Measurements from ENCODE around the gene CFAP46.
"Not testable (repeated sequence)": the region's sequence is repeated elsewhere in the genome, so short reads cannot be mapped to it uniquely, and the experiment has no call there.

CFAP46 gene

GRCh38 chr10:132943791-132944404 lies 1.5 kb upstream of the CFAP46 start:
- no peak for DNase-seq

DNA sequence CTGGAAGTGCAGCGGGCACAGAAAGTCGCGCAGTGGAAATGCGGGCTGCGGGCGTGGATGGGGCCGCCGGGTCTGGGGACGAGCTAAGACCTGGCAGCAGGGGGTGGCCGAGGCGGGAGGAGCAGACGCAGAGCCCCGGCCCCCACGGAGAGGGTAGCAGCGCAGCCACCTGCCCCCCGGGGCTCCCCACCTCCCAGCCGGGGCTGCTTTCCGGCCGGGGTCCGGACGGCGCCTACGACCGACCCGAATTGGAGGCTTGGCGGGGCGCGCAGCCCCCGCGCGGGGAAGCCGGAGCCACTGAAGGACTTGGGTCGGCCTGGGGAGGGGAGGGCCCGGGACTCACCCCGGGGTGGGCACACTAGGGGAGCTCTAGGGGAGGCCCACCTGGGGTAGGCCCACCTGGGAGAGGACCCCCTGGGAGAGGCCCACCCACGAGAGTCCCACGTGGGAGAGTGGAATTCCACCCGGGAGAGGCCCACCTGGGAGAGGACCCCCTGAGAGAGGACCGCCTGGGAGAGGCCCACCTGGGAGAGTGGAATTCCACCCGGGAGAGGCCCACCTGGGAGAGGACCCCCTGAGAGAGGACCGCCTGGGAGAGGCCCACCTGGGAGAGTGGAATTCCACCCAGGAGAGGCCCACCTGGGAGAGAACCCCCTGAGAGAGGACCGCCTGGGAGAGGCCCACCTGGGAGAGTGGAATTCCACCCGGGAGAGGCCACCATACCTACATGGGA lies 854 bp upstream of the CFAP46 start:
- DNase-seq: no peak

DNA sequence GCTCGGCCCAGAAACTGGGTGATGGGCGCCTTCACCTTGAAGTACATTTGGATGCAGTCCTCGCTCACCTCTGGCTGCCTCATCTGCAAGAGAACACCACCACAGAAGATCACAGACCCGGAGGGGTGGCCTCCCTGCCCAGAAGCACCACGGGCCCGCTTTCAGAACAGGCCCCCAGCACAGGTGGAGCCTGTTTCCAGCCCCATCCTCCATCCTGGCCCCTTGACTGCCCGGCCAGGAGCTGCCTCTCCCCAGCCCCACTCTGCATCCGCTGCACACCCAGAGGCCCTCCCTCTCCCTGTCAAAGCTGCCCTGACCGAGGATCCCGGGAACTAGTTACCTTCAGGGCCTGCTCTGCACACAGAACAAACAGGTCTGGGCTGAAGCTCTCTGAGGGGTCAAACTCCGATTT lies 724 bp downstream of the CFAP46 start:
- no peak for DNase-seq

GRCh38 chr10:132940791-132941465 lies 1.4 kb downstream of the CFAP46 start:
- DNase-seq: no peak

DNA sequence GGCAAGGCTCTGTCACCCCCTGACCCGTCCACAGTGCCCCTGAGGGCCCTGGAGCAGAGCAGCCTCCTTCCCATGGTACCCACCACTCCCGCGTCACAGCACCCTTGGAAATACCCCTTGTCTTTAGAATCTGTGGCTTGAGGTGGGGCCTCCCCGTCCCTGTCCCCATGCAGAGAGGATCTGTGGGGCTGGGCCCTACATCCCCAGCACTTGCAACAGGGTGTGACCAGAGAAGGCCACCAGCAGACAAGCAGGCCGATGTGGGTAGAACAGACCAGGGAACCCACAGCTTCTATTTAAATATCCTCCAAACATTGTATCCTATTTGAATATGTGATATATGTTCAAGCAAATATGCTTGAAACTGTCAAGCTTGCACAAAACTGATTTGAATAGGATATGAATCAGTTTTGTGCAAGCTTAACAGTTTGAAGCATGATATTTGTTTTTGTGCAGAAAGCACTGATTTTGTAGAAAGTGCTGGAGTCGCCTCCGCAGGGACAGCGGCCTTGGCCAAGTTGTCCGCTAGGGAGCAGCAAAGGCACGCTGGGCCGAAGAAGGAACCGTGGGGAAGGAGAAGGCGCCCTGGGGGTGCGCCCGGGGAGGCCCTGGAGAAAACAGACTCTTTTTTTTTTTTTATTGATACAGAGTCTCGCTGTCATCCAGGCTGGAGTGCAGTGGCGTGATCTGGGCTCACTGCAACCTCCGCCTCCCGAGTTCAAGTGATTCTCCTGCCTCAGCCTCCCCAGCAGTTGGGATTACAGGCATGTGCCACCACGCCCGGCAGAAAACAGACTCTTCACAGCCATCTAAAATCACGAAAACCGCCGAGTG lies 2.2 kb downstream of the CFAP46 start:
- DNase-seq: peak in 1 of 2 donors; percentile 12

GRCh38 chr10:132939378-132939955 lies 2.9 kb downstream of the CFAP46 start:
- no peak for DNase-seq

DNA sequence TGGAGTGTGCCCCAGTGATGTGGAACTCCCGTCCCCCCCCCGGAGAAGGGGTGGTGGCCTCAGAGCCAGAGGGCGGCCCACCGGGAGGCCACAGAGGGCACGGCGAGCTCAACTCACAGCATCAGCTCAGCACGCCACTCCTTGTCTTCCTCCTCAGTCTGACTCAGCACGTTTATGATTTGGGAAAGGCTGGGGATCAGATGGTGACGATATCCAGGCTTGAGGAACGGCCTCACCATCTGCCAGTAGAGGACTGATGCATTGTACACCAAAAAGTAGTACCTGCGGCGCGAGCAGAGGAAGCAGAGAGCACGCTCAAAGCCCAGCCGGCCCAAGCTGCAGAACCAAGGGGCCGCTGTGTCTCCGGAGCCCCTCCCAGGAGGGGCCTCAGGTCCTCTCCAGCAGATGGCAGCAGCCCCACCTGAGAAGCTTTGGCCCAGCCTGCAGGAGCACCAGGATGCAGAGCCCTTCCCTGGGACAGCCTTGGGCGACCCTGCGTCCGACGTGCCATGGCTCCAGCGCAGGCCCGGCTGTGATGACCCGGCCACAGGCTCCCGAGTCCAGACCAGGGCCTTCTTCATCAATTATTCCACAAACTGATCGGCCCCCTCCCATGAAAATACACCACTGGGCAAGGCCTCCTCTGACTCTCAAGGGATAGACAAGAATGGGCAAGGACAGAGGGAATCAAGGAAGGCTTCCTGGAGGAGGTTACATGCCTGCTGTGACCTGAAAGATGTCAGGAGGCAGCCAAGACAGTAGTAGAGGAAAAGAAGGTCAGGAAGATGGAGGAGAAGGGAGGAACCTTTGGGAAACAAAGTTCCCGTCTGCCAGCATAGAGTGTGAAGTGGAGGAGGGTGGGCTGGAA lies 3.7 kb downstream of the CFAP46 start:
- DNase-seq: no peak

DNA sequence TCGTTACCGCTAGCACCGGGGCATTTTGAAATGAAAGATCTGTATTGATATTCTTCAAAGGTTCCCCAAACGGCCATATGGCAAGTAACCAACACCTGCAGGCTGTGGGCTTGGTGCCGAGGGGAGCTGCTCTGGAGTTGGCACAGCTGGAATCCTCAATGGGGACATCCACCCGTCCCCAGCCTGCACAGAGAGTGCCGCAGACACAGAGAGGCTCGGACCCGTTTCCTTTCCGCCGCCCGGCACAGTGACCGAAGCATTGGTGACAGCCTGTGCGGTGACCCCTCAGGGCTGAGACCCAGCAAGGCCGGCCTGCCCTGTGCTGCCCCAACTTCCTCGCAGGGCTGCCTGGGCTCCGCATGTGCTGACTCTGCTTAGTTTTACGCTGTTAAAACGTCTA lies 4.5 kb downstream of the CFAP46 start:
- no peak for DNase-seq

- DNase-seq: no peak
Measured at GRCh38 chr10:132934953-132935352, 7.4 kb downstream of the CFAP46 start.

DNA sequence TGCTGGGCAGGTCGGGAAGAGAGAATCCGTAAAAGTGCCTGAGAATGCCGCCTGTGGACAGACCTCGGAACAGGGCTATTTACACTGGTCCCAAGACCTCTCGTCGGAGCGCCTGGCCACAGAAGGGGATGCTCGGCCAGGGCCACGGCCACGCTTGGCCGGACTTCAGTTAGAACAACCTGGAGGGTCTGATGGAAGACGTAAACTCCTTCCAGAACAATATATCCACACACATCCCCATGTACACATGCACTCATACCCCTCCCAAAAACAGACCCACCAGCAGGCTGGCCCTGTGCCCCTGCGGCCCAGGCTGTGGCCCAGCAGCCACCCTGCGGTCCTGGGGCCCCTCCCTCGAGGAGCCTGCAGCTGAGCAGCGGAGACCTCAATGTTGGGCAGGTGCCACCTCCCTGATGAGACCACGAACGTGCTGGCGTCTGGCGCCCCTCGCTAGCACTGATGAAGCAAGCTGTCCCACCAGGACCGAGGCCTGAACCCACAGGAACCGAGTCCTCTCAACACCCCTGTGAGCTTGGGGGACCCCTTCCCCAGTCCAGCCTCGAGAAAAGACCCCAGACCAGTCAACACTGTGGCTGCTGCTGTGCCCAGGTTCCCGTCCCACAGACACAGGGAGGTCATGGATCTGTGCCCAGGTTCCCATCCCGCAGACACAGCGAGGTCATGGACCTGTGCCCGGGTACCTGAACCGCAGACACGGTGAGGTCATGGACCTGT lies 8.9 kb downstream of the CFAP46 start:
- DNase-seq: no peak

GRCh38 chr10:132932461-132933307 lies 9.7 kb downstream of the CFAP46 start:
- DNase-seq: peak in 1 of 2 donors; percentile 18

DNA sequence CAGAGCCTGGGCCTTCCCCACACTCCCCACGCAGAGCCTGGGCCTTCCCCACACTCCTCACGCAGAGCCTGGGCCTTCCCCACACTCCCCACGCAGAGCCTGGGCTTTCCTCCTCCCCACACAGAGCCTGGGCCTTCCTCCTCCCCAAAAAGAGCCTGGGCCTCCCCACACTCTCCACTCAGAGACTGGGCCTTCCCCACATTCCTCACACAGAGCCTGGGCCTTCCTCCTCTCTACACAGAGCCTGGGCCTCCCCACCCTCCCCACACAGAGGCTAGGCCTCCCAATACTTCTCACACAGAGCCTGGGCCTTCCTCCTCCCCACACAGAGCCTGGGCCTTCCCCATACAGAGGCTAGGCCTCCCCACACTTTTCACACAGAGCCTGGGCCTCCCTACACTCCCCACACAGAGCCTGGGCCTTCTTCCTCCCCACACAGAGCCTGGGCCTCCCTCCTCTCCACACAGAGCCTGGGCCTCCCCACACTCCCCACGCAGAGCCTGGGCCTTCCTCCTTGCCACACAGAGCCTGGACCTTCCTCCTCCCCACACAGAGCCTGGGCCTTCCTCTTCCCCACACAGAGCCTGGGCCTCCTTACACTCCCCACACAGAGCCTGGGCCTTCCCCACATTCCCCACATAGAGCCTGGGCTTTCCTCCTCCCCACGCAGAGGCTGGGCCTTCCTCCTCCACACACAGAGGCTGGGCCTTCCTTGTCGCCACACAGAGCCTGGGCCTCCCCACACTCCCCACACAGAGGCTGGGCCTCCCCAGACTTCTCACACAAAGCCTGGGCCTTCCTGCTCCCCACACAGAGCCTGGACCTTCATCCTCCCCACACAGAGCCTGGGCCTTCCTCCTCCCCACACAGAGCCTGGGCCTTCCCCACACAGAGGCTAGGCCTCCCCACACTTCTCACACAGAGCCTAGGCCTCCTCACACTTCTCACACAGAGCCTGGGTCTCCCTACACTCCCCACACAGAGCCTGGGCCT lies 10.8 kb downstream of the CFAP46 start:
- not testable (repeated sequence) for DNase-seq

GRCh38 chr10:132930701-132931100 lies 11.7 kb downstream of the CFAP46 start:
- DNase-seq: not testable (repeated sequence)

- DNase-seq: no peak
Measured at GRCh38 chr10:132929953-132930548, 12.3 kb downstream of the CFAP46 start.

GRCh38 chr10:132929480-132929879 lies 12.9 kb downstream of the CFAP46 start:
- no peak for DNase-seq

GRCh38 chr10:132928261-132928660 lies 14.1 kb downstream of the CFAP46 start:
- no peak for DNase-seq

DNA sequence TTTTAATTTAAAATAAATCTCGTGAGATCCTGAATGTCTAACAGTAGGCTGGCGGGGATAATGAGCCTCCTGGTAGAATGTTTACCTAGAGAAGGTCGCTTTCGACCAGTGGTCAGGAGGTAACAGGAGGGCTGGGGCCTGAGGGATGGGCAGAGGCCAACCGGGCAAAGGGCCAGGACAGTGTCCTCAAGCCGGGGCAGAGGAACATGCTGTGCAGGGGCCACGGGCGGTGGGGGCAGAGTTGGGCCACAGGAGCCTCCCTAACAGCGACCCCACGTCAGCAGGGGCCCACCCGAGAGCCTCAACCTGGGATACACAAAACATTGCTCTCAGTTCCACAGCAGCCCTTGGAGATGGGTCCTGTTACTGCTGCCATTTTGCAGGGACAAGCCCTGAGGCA lies 14.5 kb downstream of the CFAP46 start:
- no peak for DNase-seq
